ENCODE measurements around the gene ATG16L1. TPM values are rescaled to one million over a fixed set of nuclear protein-coding genes. Genes with fewer than 3 reads are reported as not detected.
A peak's percentile ranks its signal among the peaks of the same experiment; 100 is the strongest.

ATG16L1 gene
- total and polyA plus RNA-seq, 2 of the 4 experiments (the other 2 are of a cell fraction): 20.0 to 26.2 TPM

DNA sequence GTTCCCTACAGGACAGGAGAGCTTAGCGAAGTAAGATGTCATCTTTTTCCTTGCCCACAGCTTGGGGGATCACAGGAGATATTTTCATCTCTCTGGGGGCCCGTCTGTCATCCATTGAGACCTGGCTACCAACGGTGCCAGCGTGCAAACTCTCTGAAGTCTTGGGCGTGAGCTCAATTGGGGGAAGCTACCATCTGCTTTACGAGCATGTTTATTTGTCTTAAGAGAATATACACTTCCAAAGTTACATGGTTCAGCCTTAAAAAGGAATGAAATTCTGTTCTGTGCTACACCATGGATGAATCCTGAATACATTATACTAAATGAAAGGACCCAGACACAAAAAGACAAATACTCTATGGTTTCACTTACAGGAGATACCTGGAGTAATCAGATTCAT, 69.7 kb downstream of the ATG16L1 start:
- CTCF ChIA-PET: no interaction called here
- DNase-seq (no peak), ATAC-seq (ENCODE audit: low read depth) (peak; percentile 53)
- Histone ChIP-seq H4K5ac (ENCODE audit: low read depth, low read length) (no peak overlapping the region), H3K9ac (ENCODE audit: low read depth, low read length) (no peak overlapping the region), H3K9me3 (ENCODE audit: control insufficient read depth, insufficient read depth, low read length) (no peaks in the 10 kb centered on the region), H4K20me1 (ENCODE audit: insufficient read depth, low read length) (no peaks in the 10 kb centered on the region), H3K23ac (ENCODE audit: low read depth, low read length) (no peak overlapping the region), H2AFZ (replicated peaks; ENCODE audit: low read length, poor library complexity) (peak overlapping the region; percentile 49), H3K9me1 (ENCODE audit: insufficient read depth, low read length) (no peaks in the 10 kb centered on the region), H2BK20ac (ENCODE audit: low read depth, low read length) (no peak overlapping the region), H4K91ac (ENCODE audit: insufficient read depth, low read depth, low read length) (no peak overlapping the region), H3K27ac (ENCODE audit: insufficient read depth, low read length) (no peak overlapping the region), H2BK120ac (ENCODE audit: low read depth, low read length) (no peak overlapping the region), H3K14ac (replicated peaks; ENCODE audit: low read depth, low read length) (no peak overlapping the region), H3K4me2 (ENCODE audit: low read depth, low read length) (peak overlapping the region; percentile 49; the same call in 1 of the 2 replicates), H3K27me3 (ENCODE audit: control insufficient read depth, insufficient read depth, low read length) (peaks cover 22% of the 10 kb centered on the region), H2BK5ac (ENCODE audit: low read depth, low read length, poor library complexity, severe bottlenecking) (no peak overlapping the region), H3K36me3 (ENCODE audit: control insufficient read depth, insufficient read depth, low read length) (no peaks in the 10 kb centered on the region), H3K79me1 (ENCODE audit: low read depth in 1 of 2, low read length in 2 of 2) (no peaks in the 10 kb centered on the region), H3K4me1 (ENCODE audit: control insufficient read depth, insufficient read depth, low read length) (no peaks in the 10 kb centered on the region), H2BK15ac (ENCODE audit: low read depth, low read length) (no peak overlapping the region), H4K8ac (ENCODE audit: low read depth in 2 of 2, low read length in 2 of 2) (no peak overlapping the region), H3K4ac (ENCODE audit: low read depth, low read length) (no peak overlapping the region), H2AK9ac (replicated peaks; ENCODE audit: low read depth, low read length, poor library complexity) (no peak overlapping the region), H3K18ac (ENCODE audit: low read depth, low read length) (no peak overlapping the region), H2AK5ac (ENCODE audit: low read depth, low read length) (no peak overlapping the region), H3K4me3 (ENCODE audit: insufficient read depth, low read depth, low read length) (no peak overlapping the region), H3K56ac (ENCODE audit: extremely low read depth, insufficient read depth, low read length) (no peak overlapping the region)
- no CpG with 5 or more reads among the region's 6 CpGs for WGBS, 2 experiments (ENCODE audit: extremely low coverage in 2 of 2, insufficient read length in 1 of 2)
- BruUV-seq (replicated peaks): no TSS peak
- dilution Hi-C loops (cut with HindIII; ENCODE audit: low sequenced_read_pairs, unreplicated experiment) (no loop called here), in situ Hi-C loops (cut with MboI; ENCODE audit: low sequenced_read_pairs) (no loop called here), intact Hi-C loops (cut with micrococcal nuclease) (no loop called here)
- POLR2A ChIA-PET (ENCODE audit: unreplicated experiment): interaction anchor here (0.9 kb wide), 1 partner anchor 28 kb away, joined by 3 read pairs; no protein-coding TSS in a partner anchor
- TF ChIP-seq RFX5 (IDR thresholded peaks at IDR 0.05; ENCODE audit: low read depth, low read length) (no peak), MAFK (IDR thresholded peaks at IDR 0.05; ENCODE audit: low read depth, low read length) (no peak), CHD1 (IDR thresholded peaks at IDR 0.05; ENCODE audit: low read depth, low read length) (no peak), MAZ (IDR thresholded peaks at IDR 0.05; ENCODE audit: borderline replicate concordance, low read depth, low read length) (no peak), CEBPB (IDR thresholded peaks at IDR 0.05; ENCODE audit: low read depth, low read length) (no peak), POLR2A (IDR thresholded peaks at IDR 0.05; ENCODE audit: low read depth, low read length) (no peak), MXI1 (IDR thresholded peaks at IDR 0.05; ENCODE audit: borderline replicate concordance, low read depth, low read length) (no peak), NFE2L2 (IDR thresholded peaks at IDR 0.05; ENCODE audit: low read depth, low read length) (no peak)

Measured in IMR-90 (cell line).